ENCODE data around the gene KRTCAP3. TPM values are rescaled to one million over a fixed set of nuclear protein-coding genes. Genes with fewer than 3 reads are reported as not detected.

Gene KRTCAP3
- total RNA-seq, 4 donors from 2014 or later = 9.2 to 40.1 (median 19.4) TPM

DNA sequence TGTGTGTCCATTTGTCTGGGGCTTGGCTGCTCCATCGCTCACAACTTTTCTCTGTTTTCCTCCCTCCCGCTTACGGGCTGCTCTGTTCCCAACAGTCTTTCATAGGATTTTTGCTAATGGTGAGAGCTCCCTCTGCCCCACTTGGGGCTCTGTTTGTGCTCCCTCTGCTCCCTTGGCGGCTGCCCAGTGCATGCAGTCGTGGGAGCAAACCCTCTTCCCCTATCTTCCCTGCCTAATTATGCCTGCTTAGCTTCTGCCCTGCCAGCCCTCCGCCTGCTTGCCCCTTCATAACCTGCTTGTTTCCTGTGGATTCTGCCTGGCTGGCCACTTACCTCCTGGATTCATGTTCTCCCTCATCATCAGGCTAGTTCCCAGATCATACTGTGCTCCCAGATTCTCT lies 6.6 kb upstream of the KRTCAP3 start:
- TF ChIP-seq POLR2A (IDR thresholded peaks at IDR 0.05) = no peak
- TF ChIP-seq, protein P1, sequence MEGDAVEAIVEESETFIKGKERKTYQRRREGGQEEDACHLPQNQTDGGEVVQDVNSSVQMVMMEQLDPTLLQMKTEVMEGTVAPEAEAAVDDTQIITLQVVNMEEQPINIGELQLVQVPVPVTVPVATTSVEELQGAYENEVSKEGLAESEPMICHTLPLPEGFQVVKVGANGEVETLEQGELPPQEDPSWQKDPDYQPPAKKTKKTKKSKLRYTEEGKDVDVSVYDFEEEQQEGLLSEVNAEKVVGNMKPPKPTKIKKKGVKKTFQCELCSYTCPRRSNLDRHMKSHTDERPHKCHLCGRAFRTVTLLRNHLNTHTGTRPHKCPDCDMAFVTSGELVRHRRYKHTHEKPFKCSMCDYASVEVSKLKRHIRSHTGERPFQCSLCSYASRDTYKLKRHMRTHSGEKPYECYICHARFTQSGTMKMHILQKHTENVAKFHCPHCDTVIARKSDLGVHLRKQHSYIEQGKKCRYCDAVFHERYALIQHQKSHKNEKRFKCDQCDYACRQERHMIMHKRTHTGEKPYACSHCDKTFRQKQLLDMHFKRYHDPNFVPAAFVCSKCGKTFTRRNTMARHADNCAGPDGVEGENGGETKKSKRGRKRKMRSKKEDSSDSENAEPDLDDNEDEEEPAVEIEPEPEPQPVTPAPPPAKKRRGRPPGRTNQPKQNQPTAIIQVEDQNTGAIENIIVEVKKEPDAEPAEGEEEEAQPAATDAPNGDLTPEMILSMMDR (IDR thresholded peaks at IDR 0.05) = no peak
- Histone ChIP-seq H3K27me3 (no peaks in the 10 kb centered on the region), H3K36me3 (peaks cover 72 to 74% of the 10 kb centered on the region in 2 donors), H3K9me3 (no peaks in the 10 kb centered on the region), H3K27ac (no peak overlapping the region), H3K4me3 (replicated peaks in 1 of 3) (no peak overlapping the region), H3K4me1 (peaks cover 7 to 17% of the 10 kb centered on the region in 2 donors)
- DNase-seq = no peak
- intact Hi-C loops (cut with DNase I) = loop anchor here (10.0 kb wide), 1 partner anchor 59 kb away; the partner anchor contains the start of genes FNDC4 and GCKR
- WGBS, 2 donors = 92 to 94% methylated on average over 6 of the region's 6 CpGs

DNA sequence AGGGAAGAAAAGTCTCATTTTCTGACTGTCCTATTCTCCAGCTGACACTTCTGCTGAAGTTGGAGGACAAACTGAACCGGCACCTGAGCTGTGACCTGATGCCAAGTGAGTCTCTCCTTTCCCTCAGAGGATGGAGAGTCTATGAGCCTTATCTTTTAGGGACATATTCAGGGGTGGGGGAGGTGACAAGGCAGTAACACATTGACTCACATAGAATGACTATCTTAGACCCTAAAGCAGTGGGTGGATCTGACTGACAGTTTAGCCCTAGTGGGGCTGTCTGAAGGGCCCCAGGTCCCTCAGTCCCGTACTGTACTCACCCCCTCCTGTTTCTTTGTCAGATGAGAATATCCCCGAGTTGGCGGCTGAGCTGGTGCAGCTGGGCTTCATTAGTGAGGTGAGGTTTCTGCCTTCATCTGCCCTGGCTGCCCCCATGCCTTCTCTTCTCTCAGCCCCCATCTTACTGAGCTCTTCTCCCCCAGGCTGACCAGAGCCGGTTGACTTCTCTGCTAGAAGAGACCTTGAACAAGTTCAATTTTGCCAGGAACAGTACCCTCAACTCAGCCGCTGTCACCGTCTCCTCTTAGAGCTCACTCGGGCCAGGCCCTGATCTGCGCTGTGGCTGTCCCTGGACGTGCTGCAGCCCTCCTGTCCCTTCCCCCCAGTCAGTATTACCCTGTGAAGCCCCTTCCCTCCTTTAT lies 805 bp upstream of the KRTCAP3 start:
- peaks cover 54 to 55% of the 10 kb centered on the region in 2 donors for H3K36me3 ChIP-seq
- no peak overlapping the region for H3K4me3 ChIP-seq (replicated peaks in 1 of 3)
- intact Hi-C loops (cut with DNase I) = no loop called here
- DNase-seq = no peak
- H3K27ac ChIP-seq = no peak overlapping the region
- peaks cover 0 to 9% of the 10 kb centered on the region in 2 donors for H3K4me1 ChIP-seq
- no peak for TF ChIP-seq POLR2A (IDR thresholded peaks at IDR 0.05)
- TF ChIP-seq, protein P1 (IDR thresholded peaks at IDR 0.05) = no peak
- no peaks in the 10 kb centered on the region for H3K27me3 ChIP-seq
- no peaks in the 10 kb centered on the region for H3K9me3 ChIP-seq
- WGBS, 2 donors = 92 to 93% methylated on average over 10 of the region's 10 CpGs

DNA sequence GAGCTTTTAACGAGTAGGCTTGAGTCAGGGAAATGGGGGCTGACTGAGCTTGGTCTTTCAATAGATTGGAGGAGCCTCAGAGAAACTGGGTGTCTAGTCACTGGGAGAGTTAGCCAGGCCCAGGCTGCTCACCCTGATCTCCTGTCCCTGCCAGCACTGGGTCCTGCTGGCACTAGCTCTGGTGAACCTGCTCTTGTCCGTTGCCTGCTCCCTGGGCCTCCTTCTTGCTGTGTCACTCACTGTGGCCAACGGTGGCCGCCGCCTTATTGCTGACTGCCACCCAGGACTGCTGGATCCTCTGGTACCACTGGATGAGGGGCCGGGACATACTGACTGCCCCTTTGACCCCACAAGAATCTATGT lies 720 bp downstream of the KRTCAP3 start:
- peak; percentile 10 for DNase-seq
- H3K27ac ChIP-seq = peak overlapping the region in 1 of 3 donors; percentile 39
- H3K36me3 ChIP-seq = peaks cover 40 to 45% of the 10 kb centered on the region in 2 donors
- H3K4me1 ChIP-seq = peaks cover 0 to 9% of the 10 kb centered on the region in 2 donors
- TF ChIP-seq, protein P1 (IDR thresholded peaks at IDR 0.05) = no peak
- no peak for TF ChIP-seq POLR2A (IDR thresholded peaks at IDR 0.05)
- 86 to 87% methylated on average over 5 to 6 of the region's 6 CpGs for WGBS, 2 donors
- no peaks in the 10 kb centered on the region for H3K27me3 ChIP-seq
- peak overlapping the region in 1 of 3 donors; percentile 31 for H3K4me3 ChIP-seq (replicated peaks in 1 of 3)
- intact Hi-C loops (cut with DNase I) = no loop called here
- H3K9me3 ChIP-seq = no peaks in the 10 kb centered on the region

DNA sequence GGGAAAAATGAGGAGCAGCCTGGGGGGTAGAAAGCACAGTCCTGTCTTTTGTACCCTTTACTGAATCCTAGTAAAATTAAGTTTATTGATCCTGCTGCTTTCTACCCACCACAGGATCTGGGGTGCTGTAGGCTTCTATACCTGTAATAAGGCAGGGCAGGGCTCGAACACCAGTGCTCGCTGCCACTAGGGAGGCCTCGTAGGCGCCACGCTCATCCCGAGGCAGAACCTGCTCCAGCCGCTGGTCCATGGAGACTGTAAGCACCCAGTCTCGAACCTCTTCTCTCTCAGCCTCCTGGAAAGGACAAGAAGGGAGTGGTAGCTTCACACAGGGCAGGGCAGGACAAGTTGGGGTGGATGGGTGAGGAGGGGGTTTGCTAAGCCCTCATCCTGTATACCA lies 3.0 kb downstream of the KRTCAP3 start:
- H3K9me3 ChIP-seq = no peaks in the 10 kb centered on the region
- intact Hi-C loops (cut with DNase I) = no loop called here
- 96 to 97% methylated on average over 8 of the region's 8 CpGs for WGBS, 2 donors
- H3K4me1 ChIP-seq = peaks cover 0 to 9% of the 10 kb centered on the region in 2 donors
- no peak for DNase-seq
- H3K27me3 ChIP-seq = no peaks in the 10 kb centered on the region
- no peak overlapping the region for H3K4me3 ChIP-seq (replicated peaks in 1 of 3)
- H3K36me3 ChIP-seq = peaks cover 33 to 43% of the 10 kb centered on the region in 2 donors
- H3K27ac ChIP-seq = no peak overlapping the region
- TF ChIP-seq, protein P1 (IDR thresholded peaks at IDR 0.05) = no peak
- TF ChIP-seq POLR2A (IDR thresholded peaks at IDR 0.05) = no peak

DNA sequence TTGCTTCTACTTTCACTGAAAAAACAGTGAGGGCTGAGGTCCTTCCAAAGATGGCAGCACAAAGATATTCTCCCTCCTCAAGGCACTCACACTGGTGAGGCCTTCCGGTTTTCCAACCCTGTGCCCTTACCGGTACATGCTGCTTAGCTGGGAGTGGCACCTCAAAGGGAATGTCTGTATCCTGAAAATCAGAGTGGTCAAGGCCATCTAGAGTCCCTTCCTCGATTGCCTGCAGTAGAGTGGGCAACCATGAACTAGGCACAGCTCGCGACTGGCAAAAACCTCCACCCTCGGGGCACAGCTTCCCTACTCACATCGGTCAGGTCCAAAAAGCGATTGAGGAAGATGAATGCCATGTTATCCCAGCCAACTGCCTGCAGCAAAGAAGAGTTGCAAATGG lies 3.4 kb downstream of the KRTCAP3 start:
- peaks cover 31 to 41% of the 10 kb centered on the region in 2 donors for H3K36me3 ChIP-seq
- H3K27ac ChIP-seq = no peak overlapping the region
- H3K4me1 ChIP-seq = peaks cover 0 to 9% of the 10 kb centered on the region in 2 donors
- no peak for DNase-seq
- intact Hi-C loops (cut with DNase I) = no loop called here
- TF ChIP-seq, protein P1 (IDR thresholded peaks at IDR 0.05) = no peak
- no peak for TF ChIP-seq POLR2A (IDR thresholded peaks at IDR 0.05)
- 94 to 96% methylated on average over 8 of the region's 8 CpGs for WGBS, 2 donors
- H3K9me3 ChIP-seq = no peaks in the 10 kb centered on the region
- H3K4me3 ChIP-seq (replicated peaks in 1 of 3) = no peak overlapping the region
- no peaks in the 10 kb centered on the region for H3K27me3 ChIP-seq

All from thyroid gland (tissue), 4 donors.